Measurements from ENCODE around the gene SNAPC2.
"Not testable (repeated sequence)": the region's sequence is repeated elsewhere in the genome, so short reads cannot be mapped to it uniquely, and the experiment has no call there.

Gene SNAPC2

GRCh38 chr19:7953576-7953975, 33.4 kb downstream of the SNAPC2 start:
- no peak overlapping the region for H3K4me3 ChIP-seq (ENCODE audit: low read length)
- DNase-seq (ENCODE audit: low read depth) = no peak
- TF ChIP-seq CTCF (IDR thresholded peaks at IDR 0.05; ENCODE audit: insufficient read depth, low read depth, low read length, missing control alignments) = no peak

DNA sequence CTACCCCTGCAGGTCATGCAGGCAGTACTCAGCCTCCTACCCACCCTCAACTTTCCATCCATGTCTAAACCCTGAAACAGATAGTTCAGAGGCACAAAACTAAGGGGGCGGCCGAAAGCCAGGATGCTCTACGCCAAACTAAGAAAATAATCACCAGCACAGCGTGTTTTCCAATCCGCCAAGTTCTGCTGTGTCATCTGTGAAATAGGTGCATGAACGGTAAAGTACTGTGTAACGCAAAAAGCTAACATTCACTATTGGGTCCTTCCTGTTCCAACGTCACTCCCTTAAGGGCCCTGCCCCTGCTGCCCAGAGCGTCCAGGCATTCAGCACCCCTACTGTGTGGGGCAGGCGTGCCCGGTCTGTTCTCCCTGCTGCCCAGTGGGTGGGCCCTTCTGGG, 35.6 kb downstream of the SNAPC2 start:
- H3K4me3 ChIP-seq (ENCODE audit: low read length) = no peak overlapping the region
- TF ChIP-seq CTCF (IDR thresholded peaks at IDR 0.05; ENCODE audit: insufficient read depth, low read depth, low read length, missing control alignments) = no peak
- DNase-seq (ENCODE audit: low read depth) = no peak

GRCh38 chr19:7959211-7959610, 39.1 kb downstream of the SNAPC2 start:
- no peak overlapping the region for H3K4me3 ChIP-seq (ENCODE audit: low read length)
- no peak for TF ChIP-seq CTCF (IDR thresholded peaks at IDR 0.05; ENCODE audit: insufficient read depth, low read depth, low read length, missing control alignments)
- no peak for DNase-seq (ENCODE audit: low read depth)

- not testable (repeated sequence) for DNase-seq (ENCODE audit: low read depth); H3K4me3 ChIP-seq (ENCODE audit: low read length)
Observed at GRCh38 chr19:7961082-7961481, 40.9 kb downstream of the SNAPC2 start.

GRCh38 chr19:7961920-7962626, 41.9 kb downstream of the SNAPC2 start:
- peak; percentile 19 for DNase-seq (ENCODE audit: low read depth)
- TF ChIP-seq CTCF (IDR thresholded peaks at IDR 0.05; ENCODE audit: insufficient read depth, low read depth, low read length, missing control alignments) = no peak
- no peak overlapping the region for H3K4me3 ChIP-seq (ENCODE audit: low read length)

- TF ChIP-seq CTCF (IDR thresholded peaks at IDR 0.05; ENCODE audit: insufficient read depth, low read depth, low read length, missing control alignments) = no peak
- DNase-seq (ENCODE audit: low read depth) = no peak
Observed at GRCh38 chr19:7962644-7963268, 42.6 kb downstream of the SNAPC2 start.

GRCh38 chr19:7963566-7963965, 43.4 kb downstream of the SNAPC2 start:
- no peak for TF ChIP-seq CTCF (IDR thresholded peaks at IDR 0.05; ENCODE audit: insufficient read depth, low read depth, low read length, missing control alignments)

More at GRCh38 chr19:7962644-7963268, 42.6 kb downstream of the SNAPC2 start:
- H3K4me3 ChIP-seq (ENCODE audit: low read length) = no peak overlapping the region

More at GRCh38 chr19:7963566-7963965, 43.4 kb downstream of the SNAPC2 start:
- no peak overlapping the region for H3K4me3 ChIP-seq (ENCODE audit: low read length)
- DNase-seq (ENCODE audit: low read depth) = no peak
